ACC112 (cell line): Measurements from ENCODE around the gene POFUT2.
A peak's percentile ranks its signal among the peaks of the same experiment; 100 is the strongest.

ENCODE experiments used
- H2AFZ ChIP-seq: fragments of 200-600 bp; sonication (generic); one replicate; pipeline ENCODE4 v1.6.0; 2017; ENCODE audit warnings: antibody characterized with exemption, low read length; ENCODE audit not compliant: unreplicated experiment
- H3K27ac ChIP-seq: fragments of 200-600 bp; sonication (generic); 2 replicates; pipeline ENCODE4 v1.5.1; 2014; ENCODE audit warnings: low read depth, mild to moderate bottlenecking, antibody characterized with exemption, low read length, moderate library complexity
- H3K27me3 ChIP-seq: fragments of 200-600 bp; sonication (generic); 2 replicates; pipeline ENCODE4 v1.6.1; 2014; ENCODE audit warnings: mild to moderate bottlenecking, antibody characterized with exemption, low read length, moderate library complexity, mixed read lengths; ENCODE audit not compliant: insufficient read depth
- H3K36me3 ChIP-seq: fragments of 200-600 bp; sonication (generic); 2 replicates; pipeline ENCODE4 v1.6.1; 2016; ENCODE audit warnings: mild to moderate bottlenecking, antibody characterized with exemption, low read length, moderate library complexity, mixed read lengths; ENCODE audit not compliant: insufficient read depth
- H3K4me1 ChIP-seq: fragments of 200-600 bp; sonication (generic); one replicate; pipeline ENCODE4 v1.6.1; 2016; ENCODE audit warnings: low read length, mixed read lengths; ENCODE audit not compliant: insufficient read depth, unreplicated experiment, control insufficient read depth
- H3K4me3 ChIP-seq: fragments of 200-600 bp; sonication (generic); 2 replicates; pipeline ENCODE4 v1.5.1; 2014; ENCODE audit warnings: mild to moderate bottlenecking, low read depth, low read length
- H3K79me2 ChIP-seq: fragments of 200-600 bp; sonication (generic); one replicate; pipeline ENCODE4 v1.6.0; 2016; ENCODE audit warnings: low read length; ENCODE audit not compliant: control insufficient read depth, unreplicated experiment, insufficient read depth

The POFUT2 gene

GRCh38 chr21:45251635-45252447 is 35.9 kb downstream of the POFUT2 start:
- Histone ChIP-seq H3K27me3 (peaks cover 3% of the 10 kb centered on the region; the same call in 1 of the 2 replicates), H3K27ac (no peak overlapping the region), H3K36me3 (no peaks in the 10 kb centered on the region)

GRCh38 chr21:45250914-45251634 is 36.6 kb downstream of the POFUT2 start:
- Histone ChIP-seq H3K36me3 (no peaks in the 10 kb centered on the region), H3K27ac (no peak overlapping the region), H3K4me3 (no peak overlapping the region), H3K27me3 (no peaks in the 10 kb centered on the region), H2AFZ (no peak overlapping the region), H3K4me1 (peaks cover 15% of the 10 kb centered on the region), H3K79me2 (no peaks in the 10 kb centered on the region)

More at GRCh38 chr21:45251635-45252447, 35.9 kb downstream of the POFUT2 start:
- Histone ChIP-seq H2AFZ (no peak overlapping the region), H3K79me2 (no peaks in the 10 kb centered on the region), H3K4me1 (peaks cover 15% of the 10 kb centered on the region), H3K4me3 (no peak overlapping the region)

GRCh38 chr21:45250272-45250671 is 37.4 kb downstream of the POFUT2 start:
- H3K36me3 ChIP-seq: no peaks in the 10 kb centered on the region
- no peak overlapping the region for H3K27ac ChIP-seq
- no peaks in the 10 kb centered on the region for H3K27me3 ChIP-seq

GRCh38 chr21:45249626-45250025 is 38.1 kb downstream of the POFUT2 start:
- Histone ChIP-seq H3K27me3 (0 out of 2 replicates have a peak, but pooled peaks cover 2% of the 10 kb centered on the region), H3K79me2 (no peaks in the 10 kb centered on the region), H3K27ac (no peak overlapping the region), H3K4me3 (no peak overlapping the region), H3K4me1 (peaks cover 15% of the 10 kb centered on the region), H3K36me3 (no peaks in the 10 kb centered on the region), H2AFZ (peak overlapping the region; percentile 78)

More at GRCh38 chr21:45250272-45250671, 37.4 kb downstream of the POFUT2 start:
- Histone ChIP-seq H2AFZ (no peak overlapping the region), H3K4me3 (no peak overlapping the region), H3K4me1 (peaks cover 15% of the 10 kb centered on the region), H3K79me2 (no peaks in the 10 kb centered on the region)

GRCh38 chr21:45248893-45249381 is 38.8 kb downstream of the POFUT2 start:
- Histone ChIP-seq H3K4me3 (peak overlapping the region; percentile 68), H3K4me1 (peaks cover 15% of the 10 kb centered on the region), H2AFZ (peak overlapping the region; percentile 78), H3K27ac (no peak overlapping the region), H3K79me2 (no peaks in the 10 kb centered on the region), H3K27me3 (peaks cover 9% of the 10 kb centered on the region; the same call in 1 of the 2 replicates), H3K36me3 (no peaks in the 10 kb centered on the region)

GRCh38 chr21:45248301-45248892 is 39.3 kb downstream of the POFUT2 start:
- Histone ChIP-seq H3K4me3 (peak overlapping the region; percentile 68), H3K27ac (no peak overlapping the region), H2AFZ (peak overlapping the region; percentile 78), H3K27me3 (peaks cover 14% of the 10 kb centered on the region), H3K36me3 (no peaks in the 10 kb centered on the region), H3K4me1 (peaks cover 13% of the 10 kb centered on the region), H3K79me2 (no peaks in the 10 kb centered on the region)

- no peaks in the 10 kb centered on the region for H3K79me2 ChIP-seq
- H3K27me3 ChIP-seq: peaks cover 17% of the 10 kb centered on the region
- H2AFZ ChIP-seq: no peak overlapping the region
Measured at GRCh38 chr21:45246386-45247320, 41.0 kb downstream of the POFUT2 start.

GRCh38 chr21:45244799-45245340 is 42.8 kb downstream of the POFUT2 start:
- no peak overlapping the region for H3K27ac ChIP-seq
- no peaks in the 10 kb centered on the region for H3K79me2 ChIP-seq
- H3K4me1 ChIP-seq: peaks cover 7% of the 10 kb centered on the region
- no peak overlapping the region for H2AFZ ChIP-seq
- no peak overlapping the region for H3K4me3 ChIP-seq
- H3K27me3 ChIP-seq: peaks cover 21% of the 10 kb centered on the region
- no peaks in the 10 kb centered on the region for H3K36me3 ChIP-seq

More at GRCh38 chr21:45246386-45247320, 41.0 kb downstream of the POFUT2 start:
- Histone ChIP-seq H3K27ac (no peak overlapping the region), H3K4me3 (no peak overlapping the region), H3K4me1 (peaks cover 7% of the 10 kb centered on the region), H3K36me3 (no peaks in the 10 kb centered on the region)

GRCh38 chr21:45243603-45244002 is 44.1 kb downstream of the POFUT2 start:
- Histone ChIP-seq H3K4me1 (peaks cover 6% of the 10 kb centered on the region), H3K4me3 (no peak overlapping the region), H2AFZ (no peak overlapping the region), H3K27me3 (peaks cover 21% of the 10 kb centered on the region), H3K36me3 (no peaks in the 10 kb centered on the region), H3K79me2 (no peaks in the 10 kb centered on the region), H3K27ac (no peak overlapping the region)
